GM23338 (cell line): ENCODE measurements around the gene MIER2. TPM values are rescaled to one million over a fixed set of nuclear protein-coding genes. Genes with fewer than 3 reads are reported as not detected.

Experiments
- ATAC-seq: fragments of 200-7000 bp; cut with Tn5 transposase; 3 replicates; pipeline ENCODE4 v1.9.1; 2020
- DNase-seq: peaks from one replicate; pipeline ENCODE4 v3.0.0-alpha.2; 2015; ENCODE audit warnings: low spot score
- H2AFZ ChIP-seq: fragments of 200-600 bp; sonication (generic); 2 replicates; pipeline ENCODE4 v1.8.0; 2016; ENCODE audit warnings: antibody characterized with exemption, mild to moderate bottlenecking, moderate library complexity
- H3F3A ChIP-seq: fragments of 200-600 bp; sonication (generic); replicated peaks from 2 replicates; pipeline ENCODE4 v1.8.0; 2017; ENCODE audit warnings: antibody characterized with exemption, mixed run types, low read depth
- H3K27ac ChIP-seq: fragments of 200-600 bp; sonication (generic); 2 replicates; pipeline ENCODE4 v1.6.1; 2016; ENCODE audit warnings: low read depth
- H3K27me3 ChIP-seq: fragments of 200-600 bp; sonication (generic); 2 replicates; pipeline ENCODE4 v1.8.0; 2016; ENCODE audit warnings: mild to moderate bottlenecking, mixed run types, moderate library complexity; ENCODE audit not compliant: insufficient read depth
- H3K36me3 ChIP-seq: fragments of 200-600 bp; sonication (generic); 2 replicates; pipeline ENCODE4 v1.8.0; 2016; ENCODE audit warnings: mild to moderate bottlenecking; ENCODE audit not compliant: insufficient read depth
- H3K4me1 ChIP-seq: fragments of 200-600 bp; sonication (generic); 2 replicates; pipeline ENCODE4 v1.8.0; 2016; ENCODE audit warnings: mild to moderate bottlenecking, moderate library complexity; ENCODE audit not compliant: insufficient read depth
- H3K4me2 ChIP-seq: fragments of 200-600 bp; sonication (generic); 2 replicates; pipeline ENCODE4 v1.7.1; 2017; ENCODE audit warnings: mixed run types
- H3K4me3 ChIP-seq: fragments of 200-600 bp; sonication (generic); 2 replicates; pipeline ENCODE4 v1.6.1; 2016; ENCODE audit warnings: mixed run types
- H3K79me2 ChIP-seq: fragments of 200-600 bp; sonication (generic); replicated peaks from 2 replicates; pipeline ENCODE4 v1.8.0; 2017; ENCODE audit warnings: mild to moderate bottlenecking; ENCODE audit not compliant: insufficient read depth
- H3K9me2 ChIP-seq: fragments of 200-600 bp; sonication (generic); 2 replicates; pipeline ENCODE4 v1.8.0; 2017; ENCODE audit not compliant: insufficient read depth
- H4K20me1 ChIP-seq: fragments of 200-600 bp; sonication (generic); replicated peaks from 2 replicates; pipeline ENCODE4 v1.8.0; 2017; ENCODE audit warnings: mild to moderate bottlenecking; ENCODE audit not compliant: insufficient read depth
- H3K27ac Mint-ChIP-seq: 2 replicates; pipeline ENCODE4 v1.8.0; 2020; ENCODE audit warnings: inconsistent platforms, mild to moderate bottlenecking, moderate library complexity, mixed read lengths
- H3K27me3 Mint-ChIP-seq: 3 replicates; pipeline ENCODE4 v1.8.0; 2022; ENCODE audit warnings: low read depth, mild to moderate bottlenecking, moderate library complexity, mixed read lengths, inconsistent platforms; ENCODE audit not compliant: insufficient read depth, poor library complexity
- H3K36me3 Mint-ChIP-seq: 3 replicates; pipeline ENCODE4 v1.8.0; 2021; ENCODE audit warnings: low read depth, mild to moderate bottlenecking, inconsistent platforms, moderate library complexity, mixed read lengths
- H3K4me1 Mint-ChIP-seq: 3 replicates; pipeline ENCODE4 v1.8.0; 2020; ENCODE audit warnings: mild to moderate bottlenecking, inconsistent platforms, mixed read lengths
- H3K4me3 Mint-ChIP-seq: 3 replicates; pipeline ENCODE4 v1.8.0; 2021; ENCODE audit warnings: moderate library complexity, mild to moderate bottlenecking, inconsistent platforms, mixed read lengths
- H3K9me3 Mint-ChIP-seq: 3 replicates; pipeline ENCODE4 v1.8.0; 2020; ENCODE audit warnings: moderate library complexity, mild to moderate bottlenecking, inconsistent platforms, mixed read lengths
- CTCF ChIP-seq, 2 experiments: fragments of 200-600 bp in 1 of 2; sonication (generic) in 1 of 2; conservative IDR thresholded peaks; 2 replicates each; pipeline versions ENCODE4 v1.5.1 to v1.6.1; 2016 to 2017; ENCODE audit warnings: antibody characterized with exemption in 2 of 2, low read depth in 2 of 2, mild to moderate bottlenecking in 2 of 2, moderate library complexity in 1 of 2
- JUNB ChIP-seq: IDR thresholded peaks from one replicate; pipeline ENCODE4 v1.6.1; 2016; ENCODE audit warnings: antibody characterized with exemption; ENCODE audit not compliant: unreplicated experiment
- POLR2AphosphoS5 ChIP-seq: IDR thresholded peaks from 2 replicates; pipeline ENCODE4 v1.6.1; 2016; ENCODE audit warnings: antibody characterized with exemption, low read depth
- ZNF114 ChIP-seq: fragments of 250-450 bp; sonication (Bioruptor Pico); IDR thresholded peaks from 2 replicates; pipeline ENCODE4 v1.5.0; 2020; ENCODE audit warnings: mild to moderate bottlenecking, moderate library complexity
- ZNF331 ChIP-seq: fragments of 250-450 bp; sonication (Bioruptor Pico); IDR thresholded peaks from 2 replicates; pipeline ENCODE4 v1.5.0; 2020; ENCODE audit warnings: low read depth, mild to moderate bottlenecking, moderate library complexity
- ZNF462 ChIP-seq: fragments of 250-450 bp; sonication (Bioruptor Pico); IDR thresholded peaks from 2 replicates; pipeline ENCODE4 v1.5.0; 2020; ENCODE audit warnings: mild to moderate bottlenecking, moderate library complexity
- polyA plus RNA-seq: library from polyadenylated mRNA; unstranded; fragments of >200 nt; fragmentation: Nextera tagmentation; extraction: Ambion mirVana; gene quantifications from 2 replicates; pipeline ENCODE4 v1.2.1, GENCODE V29; 2016
- total RNA-seq: library from RNA; depleted of rRNA; stranded (reverse); fragments of >200 nt; shearing (Covaris generic); gene quantifications from 2 replicates; pipeline ENCODE4 v1.2.3, GENCODE V29; 2014

Gene MIER2
- total and polyA plus RNA-seq, 2 experiments from 2014 or later = 30.2 to 37.9 TPM

- DNase-seq (no peak), ATAC-seq (peak; percentile 53)
- Histone ChIP-seq H3K27me3 (no peaks in the 10 kb centered on the region), H3K9me2 (0 out of 2 replicates have a peak, but pooled peaks cover 5% of the 10 kb centered on the region), H3K4me2 (no peak overlapping the region), H3K36me3 (no peaks in the 10 kb centered on the region), H4K20me1 (no peaks in the 10 kb centered on the region), H3K4me1 (peaks cover 14% of the 10 kb centered on the region; the same call in 1 of the 2 replicates), H2AFZ (no peak overlapping the region), H3K79me2 (no peaks in the 10 kb centered on the region), H3F3A (peaks cover 6% of the 10 kb centered on the region), H3K27ac (no peak overlapping the region), H3K4me3 (no peak overlapping the region)
- H3K9me3 Mint-ChIP-seq = peaks cover 29% of the 10 kb centered on the region
- peaks cover 21% of the 10 kb centered on the region for H3K4me1 Mint-ChIP-seq
- peaks cover 19% of the 10 kb centered on the region for H3K27me3 Mint-ChIP-seq
- H3K36me3 Mint-ChIP-seq = peaks cover 8% of the 10 kb centered on the region
- H3K4me3 Mint-ChIP-seq = no peak overlapping the region
- no peak overlapping the region; the same call in 1 of the 2 replicates for H3K27ac Mint-ChIP-seq
- no peak for TF ChIP-seq POLR2AphosphoS5
- peak in 1 of 2 experiments; percentile 37; a peak in 2 of 4 replicates for TF ChIP-seq CTCF (conservative IDR thresholded peaks at IDR 0.05; ENCODE audit: low read depth in 2 of 2)
Observed at GRCh38 chr19:389255-389934, 44.8 kb upstream of the MIER2 start.

- Histone ChIP-seq H3K79me2 (no peaks in the 10 kb centered on the region), H3F3A (peaks cover 6% of the 10 kb centered on the region; the same call in 1 of the 2 replicates), H3K27me3 (no peaks in the 10 kb centered on the region), H3K36me3 (no peaks in the 10 kb centered on the region), H2AFZ (no peak overlapping the region), H3K4me1 (peaks cover 16% of the 10 kb centered on the region; the same call in 1 of the 2 replicates), H4K20me1 (no peaks in the 10 kb centered on the region), H3K4me3 (no peak overlapping the region), H3K4me2 (no peak overlapping the region), H3K27ac (no peak overlapping the region), H3K9me2 (0 out of 2 replicates have a peak, but pooled peaks cover 5% of the 10 kb centered on the region)
- H3K27ac Mint-ChIP-seq = no peak overlapping the region; the same call in 1 of the 2 replicates
- H3K4me1 Mint-ChIP-seq = peaks cover 23% of the 10 kb centered on the region
- H3K27me3 Mint-ChIP-seq = peaks cover 19% of the 10 kb centered on the region
- ATAC-seq (no peak), DNase-seq (no peak)
- peaks cover 25% of the 10 kb centered on the region for H3K9me3 Mint-ChIP-seq
- peaks cover 4% of the 10 kb centered on the region; the same call in 2 of the 3 replicates for H3K36me3 Mint-ChIP-seq
- H3K4me3 Mint-ChIP-seq = no peak overlapping the region; the same call in 2 of the 3 replicates
- TF ChIP-seq CTCF (conservative IDR thresholded peaks at IDR 0.05; ENCODE audit: low read depth in 2 of 2) = no peak
- TF ChIP-seq POLR2AphosphoS5 = no peak
- TF ChIP-seq JUNB = no peak
- no peak for TF ChIP-seq ZNF114 (CRISPR knock-in tag)
- no peak for TF ChIP-seq ZNF462
- TF ChIP-seq ZNF331 = no peak
Observed at GRCh38 chr19:388691-389090, 44.1 kb upstream of the MIER2 start.
